A549 (cell line): ENCODE data around the gene AKNAD1. TPM values are rescaled to one million over a fixed set of nuclear protein-coding genes. Genes with fewer than 3 reads are reported as not detected.
"Not testable (repeated sequence)": the region's sequence is repeated elsewhere in the genome, so short reads cannot be mapped to it uniquely, and the experiment has no call there.

Source experiments
- ATAC-seq, 2 experiments: fragments of 200-7000 bp in 1 of 2; fragments of >200 bp in 1 of 2; cut with Nextera tagmentation in 1 of 2; cut with Tn5 transposase in 1 of 2; 3 replicates each; pipeline versions ENCODE4 v1.8.0 to v1.9.1; 2018 to 2020; ENCODE audit warnings: mild to moderate bottlenecking in 1 of 2, moderate library complexity in 1 of 2
- CTCF ChIA-PET: fragments of 300-600 bp; sonication (Branson Sonifier 250); formaldehyde crosslinking; extraction: SDS; loops from one replicate; lab custom pipeline; 2021; ENCODE audit warnings: antibody characterized with exemption, inconsistent platforms; lab: Yijun Ruan, JAX
- POLR2A ChIA-PET: fragments of 350-600 bp; formaldehyde crosslinking; extraction: SDS; loops from one replicate; lab custom pipeline; 2021; ENCODE audit warnings: antibody characterized with exemption, inconsistent platforms; lab: Yijun Ruan, JAX
- DNase-seq, 2 experiments: peaks; one replicate each; pipeline versions ENCODE4 v3.0.0 to v3.0.0-alpha.2; 2011 to 2016; ENCODE audit warnings: low read depth in 1 of 2, low spot score in 1 of 2
- FAIRE-seq: peaks from 2 replicates; lab custom pipeline; 2011; peaks lifted over from hg19 to GRCh38; lab: Jason Lieb, UNC
- H3K27ac ChIP-seq, 2 experiments: fragments of >200 bp; sonication (Bioruptor Twin); formaldehyde crosslinking; 3 replicates each; pipeline ENCODE4 v1.5.1; 2016 to 2017
- H3K4me1 ChIP-seq: fragments of >200 bp; sonication (Bioruptor Twin); formaldehyde crosslinking; 3 replicates; pipeline ENCODE4 v1.6.1; 2016
- H3K4me2 ChIP-seq: fragments of >200 bp; sonication (Bioruptor Twin); formaldehyde crosslinking; 3 replicates; pipeline ENCODE4 v1.6.1; 2016
- H3K4me3 ChIP-seq: fragments of >200 bp; sonication (Bioruptor Twin); formaldehyde crosslinking; 3 replicates; pipeline ENCODE4 v1.5.1; 2016
- H3K9me3 ChIP-seq: fragments of >200 bp; sonication (Bioruptor Twin); formaldehyde crosslinking; 3 replicates; pipeline ENCODE4 v1.6.1; 2016
- CBX2 ChIP-seq: fragments of 200-600 bp; sonication (generic); IDR thresholded peaks from 2 replicates; pipeline ENCODE4 v1.6.1; 2016; ENCODE audit warnings: low read depth, mild to moderate bottlenecking, borderline replicate concordance
- CHD4 ChIP-seq: fragments of 200-600 bp; sonication (generic); IDR thresholded peaks from 2 replicates; pipeline ENCODE4 v1.6.1; 2016; ENCODE audit warnings: antibody characterized with exemption, mild to moderate bottlenecking, borderline replicate concordance
- EHF ChIP-seq: fragments of 250-450 bp; sonication (Bioruptor Pico); IDR thresholded peaks from 2 replicates; pipeline ENCODE4 v1.5.0; 2020; ENCODE audit warnings: mild to moderate bottlenecking
- EHMT2 ChIP-seq: fragments of 200-600 bp; sonication (generic); IDR thresholded peaks from 2 replicates; pipeline ENCODE4 v1.6.1; 2016; ENCODE audit warnings: antibody characterized with exemption, low read depth, mild to moderate bottlenecking, moderate library complexity
- ESRRA ChIP-seq: fragments of 150-350 bp; IDR thresholded peaks from 2 replicates; pipeline ENCODE4 v1.6.1; 2014; ENCODE audit warnings: mild to moderate bottlenecking, low read length, borderline replicate concordance
- FOSL2 ChIP-seq, 2 experiments: fragments of 450-650 bp in 1 of 2; fragments of >200 bp in 1 of 2; sonication (Bioruptor Twin) in 1 of 2; formaldehyde crosslinking; IDR thresholded peaks; 2 replicates each; pipeline versions ENCODE4 v1.5.0 to v1.6.1; 2016 to 2020; ENCODE audit warnings: mild to moderate bottlenecking in 1 of 2, moderate library complexity in 1 of 2
- FOXS1 ChIP-seq: fragments of 250-450 bp; sonication (Bioruptor Pico); IDR thresholded peaks from 2 replicates; pipeline ENCODE4 v1.5.0; 2020; ENCODE audit warnings: mild to moderate bottlenecking, moderate library complexity
- HDAC2 ChIP-seq: fragments of 200-600 bp; sonication (generic); IDR thresholded peaks from 2 replicates; pipeline ENCODE4 v1.6.1; 2016
- HEYL ChIP-seq: fragments of 250-450 bp; sonication (Bioruptor Pico); IDR thresholded peaks from 2 replicates; pipeline ENCODE4 v1.8.0; 2021; ENCODE audit warnings: mild to moderate bottlenecking, moderate library complexity
- HOXA7 ChIP-seq: fragments of 250-450 bp; sonication (Bioruptor Pico); IDR thresholded peaks from 2 replicates; pipeline ENCODE4 v1.5.0; 2020; ENCODE audit warnings: mild to moderate bottlenecking, moderate library complexity
- HOXB13 ChIP-seq: fragments of 250-450 bp; sonication (Bioruptor Pico); IDR thresholded peaks from 2 replicates; pipeline ENCODE4 v1.5.0; 2020; ENCODE audit warnings: low read depth, mild to moderate bottlenecking, moderate library complexity
- KDM1A ChIP-seq: fragments of 200-600 bp; sonication (generic); IDR thresholded peaks from 2 replicates; pipeline ENCODE4 v1.6.1; 2016; ENCODE audit warnings: low read depth, mild to moderate bottlenecking
- KDM5A ChIP-seq: fragments of 200-600 bp; sonication (generic); IDR thresholded peaks from 2 replicates; pipeline ENCODE4 v1.6.1; 2016; ENCODE audit warnings: antibody characterized with exemption, mild to moderate bottlenecking
- MAZ ChIP-seq: fragments of 150-350 bp; IDR thresholded peaks from 2 replicates; pipeline ENCODE4 v1.6.1; 2014; ENCODE audit warnings: antibody characterized with exemption, low read depth, low read length, borderline replicate concordance
- MYC ChIP-seq: IDR thresholded peaks from 2 replicates; pipeline ENCODE4 v1.6.1; 2012; ENCODE audit warnings: mild to moderate bottlenecking, inconsistent platforms, low read length, improper control_type of control experiment, borderline replicate concordance
- NR3C1 ChIP-seq: fragments of >200 bp; sonication (Bioruptor Twin); formaldehyde crosslinking; IDR thresholded peaks from 3 replicates; pipeline ENCODE4 v1.6.1; 2017
- PHF8 ChIP-seq: fragments of 200-600 bp; sonication (generic); IDR thresholded peaks from 2 replicates; pipeline ENCODE4 v1.6.1; 2016; ENCODE audit warnings: low read depth, mild to moderate bottlenecking, antibody characterized with exemption, moderate library complexity, borderline replicate concordance
- POLR2A ChIP-seq: IDR thresholded peaks from 2 replicates; pipeline ENCODE4 v1.6.1; 2012; ENCODE audit warnings: mild to moderate bottlenecking, low read length
- POLR2AphosphoS2 ChIP-seq: conservative IDR thresholded peaks from 2 replicates; pipeline ENCODE4 v1.6.1; 2012; ENCODE audit warnings: low read length, improper control_type of control experiment, inconsistent platforms
- RAD21 ChIP-seq, 2 experiments: fragments of >200 bp in 1 of 2; sonication (Bioruptor Twin) in 1 of 2; formaldehyde crosslinking in 1 of 2; IDR thresholded peaks in 1 of 2; conservative IDR thresholded peaks in 1 of 2; 2 replicates in 1 of 2; 3 replicates in 1 of 2; pipeline ENCODE4 v1.6.1; 2012 to 2018; ENCODE audit warnings: inconsistent platforms in 1 of 2
- RFX5 ChIP-seq: fragments of 450-650 bp; IDR thresholded peaks from 2 replicates; pipeline ENCODE4 v1.7.1; 2014; ENCODE audit warnings: antibody characterized with exemption, mild to moderate bottlenecking, moderate library complexity
- RNF2 ChIP-seq: fragments of 200-600 bp; sonication (generic); IDR thresholded peaks from 2 replicates; pipeline ENCODE4 v1.6.1; 2016; ENCODE audit warnings: low read depth, mild to moderate bottlenecking, antibody characterized with exemption, moderate library complexity, borderline replicate concordance
- TP53 ChIP-seq: fragments of 250-450 bp; sonication (Bioruptor Pico); IDR thresholded peaks from 2 replicates; pipeline ENCODE4 v1.5.0; 2021; ENCODE audit warnings: mild to moderate bottlenecking, moderate library complexity
- ZC3H11A ChIP-seq: fragments of 450-650 bp; IDR thresholded peaks from 2 replicates; pipeline ENCODE4 v1.6.1; 2014; ENCODE audit warnings: antibody characterized with exemption, mild to moderate bottlenecking
- ZFP36 ChIP-seq: fragments of 450-650 bp; IDR thresholded peaks from 2 replicates; pipeline ENCODE4 v1.6.1; 2014; ENCODE audit warnings: borderline replicate concordance; ENCODE audit not compliant: partially characterized antibody
- ZNF302 ChIP-seq: fragments of 250-450 bp; sonication (Bioruptor Pico); IDR thresholded peaks from 2 replicates; pipeline ENCODE4 v1.9.0; 2021; ENCODE audit warnings: inconsistent platforms, mild to moderate bottlenecking, moderate library complexity
- ZSCAN20 ChIP-seq: fragments of 250-450 bp; sonication (Bioruptor Pico); IDR thresholded peaks from 2 replicates; pipeline ENCODE4 v1.8.0; 2022; ENCODE audit warnings: mild to moderate bottlenecking, moderate library complexity
- WGBS: methylation state at CpG from one replicate; pipeline ENCODE4 v1.1.6; 2017; ENCODE audit errors: missing lambda C conversion rate; 5-methylcytosine and 5-hydroxymethylcytosine counted together
- polyA plus RNA-seq, 4 experiments: library from polyadenylated mRNA; depleted of rRNA in 3 of 4; stranded (reverse); fragments of >200 nt; fragmentation: RNase III in 1 of 4; extraction: RNeasy Plus Mini Kit Qiagen cat#74134 plus additional on column Dnase treatment in 1 of 4; gene quantifications; 2 replicates in 3 of 4; 3 replicates in 1 of 4; pipeline ENCODE4 v1.2.3, GENCODE V29; 2011 to 2017
- TF ChIP-seq, protein P1 (sequence below): IDR thresholded peaks from 2 replicates; pipeline ENCODE4 v1.6.1; 2012
- TF ChIP-seq, protein P2 (sequence below): fragments of >200 bp; sonication (Bioruptor Twin); formaldehyde crosslinking; IDR thresholded peaks from 3 replicates; pipeline ENCODE4 v1.5.1; 2016
- TF ChIP-seq, protein P3 (sequence below): fragments of 150-350 bp; IDR thresholded peaks from 2 replicates; pipeline ENCODE4 v1.6.1; 2014; ENCODE audit warnings: low read depth, mild to moderate bottlenecking, low read length

The AKNAD1 gene
- polyA plus RNA-seq, 2 of the 4 experiments (the other 2 are of a cell fraction): 0.56 to 1.3 TPM

DNA sequence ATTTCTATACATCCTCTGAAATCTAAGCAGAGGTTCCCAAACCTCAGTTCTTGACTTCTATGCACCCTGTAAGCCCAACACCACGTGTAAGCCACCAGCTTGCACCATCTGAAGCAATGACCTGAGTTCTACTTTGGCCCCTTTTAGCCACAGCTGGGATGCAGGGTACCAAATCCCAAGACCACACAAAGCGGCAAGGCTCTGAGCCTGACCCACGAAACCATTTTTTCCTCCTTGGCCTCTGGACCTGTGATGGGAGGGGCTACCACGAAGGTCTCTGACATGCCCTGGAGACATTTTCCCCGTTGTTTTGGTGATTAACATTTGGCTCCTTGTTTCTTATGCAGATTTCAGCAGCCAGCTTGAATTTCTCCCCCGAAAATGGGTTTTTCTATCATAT lies 71.6 kb downstream of the AKNAD1 start:
- peaks cover 15% of the 10 kb centered on the region for H3K9me3 ChIP-seq
- DNase-seq (peak in 1 of 2 experiments; percentile 10), ATAC-seq (no peak), FAIRE-seq (no peak)
- no peaks in the 10 kb centered on the region for H3K4me1 ChIP-seq
- no peak overlapping the region for H3K4me3 ChIP-seq
- CTCF ChIA-PET: no interaction called here
- H3K27ac ChIP-seq: no peak overlapping the region
- no peak overlapping the region for H3K4me2 ChIP-seq
- 88% methylated on average over 6 of the region's 6 CpGs for WGBS
- POLR2A ChIA-PET: no interaction called here
- peak; percentile 92 for TF ChIP-seq ZFP36
- TF ChIP-seq KDM5A: no peak

DNA sequence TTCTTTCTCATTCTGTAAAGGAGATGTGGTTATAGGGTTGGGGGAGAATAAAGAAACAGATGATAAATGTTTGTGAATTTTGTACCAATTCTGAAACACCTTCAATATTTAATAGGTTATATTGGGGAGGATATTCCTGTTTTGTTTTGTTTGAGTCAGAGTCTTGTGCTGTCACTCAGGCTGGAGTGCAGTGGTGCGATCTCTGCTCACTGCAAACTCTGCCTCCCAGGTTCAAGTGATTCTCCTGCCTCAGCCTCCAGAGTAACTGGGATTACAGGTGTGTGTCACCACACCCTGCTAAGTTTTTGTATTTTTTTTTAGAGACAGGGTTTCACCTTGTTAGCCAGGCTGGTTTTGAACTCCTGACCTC lies 75.3 kb downstream of the AKNAD1 start:
- DNase-seq, H3K4me1 ChIP-seq, POLR2A ChIA-PET, FAIRE-seq, H3K4me3 ChIP-seq, H3K27ac ChIP-seq, CTCF ChIA-PET, H3K4me2 ChIP-seq, ATAC-seq: not testable (repeated sequence)
- peaks cover 15% of the 10 kb centered on the region for H3K9me3 ChIP-seq
- WGBS: 95% methylated on average over 1 of the region's 1 CpG

DNA sequence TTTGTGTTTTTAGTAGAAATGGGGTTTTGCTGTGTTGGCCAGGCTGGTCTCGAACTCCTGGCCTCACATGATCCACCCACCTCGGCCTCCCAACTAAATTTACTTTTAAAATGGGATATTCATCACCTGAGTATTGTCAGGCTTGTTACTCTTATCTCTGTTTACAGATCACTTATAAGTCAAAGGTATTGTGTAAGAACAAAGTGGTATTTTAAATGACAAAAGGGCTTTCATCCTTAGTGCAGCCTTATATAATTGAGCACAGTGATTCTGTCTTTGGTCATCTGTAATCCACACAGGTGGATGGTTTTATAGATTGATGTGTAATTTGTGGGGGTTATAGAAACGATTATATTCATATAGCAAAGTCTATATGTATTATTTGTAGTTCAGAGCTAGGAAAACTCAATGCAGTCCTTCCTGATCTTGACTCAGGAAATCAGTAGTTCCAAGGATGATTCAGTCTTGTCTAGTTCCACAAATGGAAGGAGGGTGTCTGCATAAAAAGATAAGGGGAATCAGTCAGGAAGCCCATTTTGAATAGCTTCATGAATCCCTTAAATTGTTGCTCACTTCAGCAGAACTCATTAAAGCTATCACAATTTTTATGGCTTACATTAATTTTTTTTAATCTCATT lies 75.8 kb downstream of the AKNAD1 start:
- H3K4me3 ChIP-seq: no peak overlapping the region
- H3K4me1 ChIP-seq: no peaks in the 10 kb centered on the region
- no peak for ATAC-seq
- POLR2A ChIA-PET: no interaction called here
- TF ChIP-seq RFX5 (no peak), MYC (no peak), KDM1A (no peak), PHF8 (no peak), ESRRA (no peak), EHMT2 (no peak), CBX2 (no peak), FOSL2 (IDR thresholded peaks at IDR 0.05) (no peak), FOSL2 (CRISPR knock-in tag; IDR thresholded peaks at IDR 0.05) (no peak), HDAC2 (no peak), CHD4 (no peak), TP53 (no peak), EHF (no peak), ZNF302 (CRISPR knock-in tag) (no peak), RAD21 (conservative IDR thresholded peaks at IDR 0.05 in 1 of 2, IDR thresholded peaks at IDR 0.05 in 1 of 2) (no peak), POLR2AphosphoS2 (no peak), ZSCAN20 (CRISPR knock-in tag) (no peak), HOXA7 (CRISPR knock-in tag) (no peak), HEYL (no peak), ZC3H11A (no peak)
- TF ChIP-seq, protein P1, sequence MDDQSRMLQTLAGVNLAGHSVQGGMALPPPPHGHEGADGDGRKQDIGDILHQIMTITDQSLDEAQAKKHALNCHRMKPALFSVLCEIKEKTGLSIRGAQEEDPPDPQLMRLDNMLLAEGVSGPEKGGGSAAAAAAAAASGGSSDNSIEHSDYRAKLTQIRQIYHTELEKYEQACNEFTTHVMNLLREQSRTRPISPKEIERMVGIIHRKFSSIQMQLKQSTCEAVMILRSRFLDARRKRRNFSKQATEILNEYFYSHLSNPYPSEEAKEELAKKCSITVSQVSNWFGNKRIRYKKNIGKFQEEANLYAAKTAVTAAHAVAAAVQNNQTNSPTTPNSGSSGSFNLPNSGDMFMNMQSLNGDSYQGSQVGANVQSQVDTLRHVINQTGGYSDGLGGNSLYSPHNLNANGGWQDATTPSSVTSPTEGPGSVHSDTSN: no peak
- H3K4me2 ChIP-seq: no peak overlapping the region
- no peak for DNase-seq
- peaks cover 14% of the 10 kb centered on the region for H3K9me3 ChIP-seq
- H3K27ac ChIP-seq: no peak overlapping the region
- 71% methylated on average over 3 of the region's 3 CpGs for WGBS
- FAIRE-seq: no peak
- CTCF ChIA-PET: no interaction called here

DNA sequence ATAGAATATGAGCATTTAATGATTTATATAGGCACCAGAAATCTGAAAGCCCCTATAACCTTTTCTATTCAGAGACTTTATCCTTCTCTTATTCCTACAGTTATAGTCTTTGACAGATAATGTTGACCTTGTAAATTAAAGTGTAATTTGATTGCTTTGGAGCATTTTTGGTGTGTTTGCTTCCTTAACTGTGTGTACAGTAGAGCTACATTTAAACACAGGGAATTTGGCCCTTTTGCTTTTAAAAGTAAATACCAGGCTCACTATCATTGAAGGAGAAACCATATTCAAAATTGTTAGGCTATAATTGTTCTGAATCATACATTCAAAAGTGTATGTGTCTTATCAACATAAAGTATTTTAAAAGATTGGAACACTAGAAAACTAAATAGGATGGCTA lies 77.4 kb downstream of the AKNAD1 start:
- DNase-seq (no peak), FAIRE-seq (no peak), ATAC-seq (no peak)
- ChIA-PET CTCF (interaction anchor here (1.1 kb wide), 1 partner anchor 49 kb away, joined by 3 read pairs; no protein-coding TSS in a partner anchor), POLR2A (no interaction called here)
- Histone ChIP-seq H3K4me3 (no peak overlapping the region), H3K9me3 (no peaks in the 10 kb centered on the region), H3K4me2 (no peak overlapping the region), H3K27ac (no peak overlapping the region), H3K4me1 (no peaks in the 10 kb centered on the region)
- TF ChIP-seq POLR2A (no peak), RNF2 (no peak), ZNF302 (CRISPR knock-in tag) (no peak), ZFP36 (no peak), HOXB13 (CRISPR knock-in tag) (no peak), FOXS1 (no peak), EHMT2 (no peak), NR3C1 (no peak), MAZ (no peak)
- TF ChIP-seq, protein P2, sequence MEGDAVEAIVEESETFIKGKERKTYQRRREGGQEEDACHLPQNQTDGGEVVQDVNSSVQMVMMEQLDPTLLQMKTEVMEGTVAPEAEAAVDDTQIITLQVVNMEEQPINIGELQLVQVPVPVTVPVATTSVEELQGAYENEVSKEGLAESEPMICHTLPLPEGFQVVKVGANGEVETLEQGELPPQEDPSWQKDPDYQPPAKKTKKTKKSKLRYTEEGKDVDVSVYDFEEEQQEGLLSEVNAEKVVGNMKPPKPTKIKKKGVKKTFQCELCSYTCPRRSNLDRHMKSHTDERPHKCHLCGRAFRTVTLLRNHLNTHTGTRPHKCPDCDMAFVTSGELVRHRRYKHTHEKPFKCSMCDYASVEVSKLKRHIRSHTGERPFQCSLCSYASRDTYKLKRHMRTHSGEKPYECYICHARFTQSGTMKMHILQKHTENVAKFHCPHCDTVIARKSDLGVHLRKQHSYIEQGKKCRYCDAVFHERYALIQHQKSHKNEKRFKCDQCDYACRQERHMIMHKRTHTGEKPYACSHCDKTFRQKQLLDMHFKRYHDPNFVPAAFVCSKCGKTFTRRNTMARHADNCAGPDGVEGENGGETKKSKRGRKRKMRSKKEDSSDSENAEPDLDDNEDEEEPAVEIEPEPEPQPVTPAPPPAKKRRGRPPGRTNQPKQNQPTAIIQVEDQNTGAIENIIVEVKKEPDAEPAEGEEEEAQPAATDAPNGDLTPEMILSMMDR: no peak
- TF ChIP-seq, protein P3, sequence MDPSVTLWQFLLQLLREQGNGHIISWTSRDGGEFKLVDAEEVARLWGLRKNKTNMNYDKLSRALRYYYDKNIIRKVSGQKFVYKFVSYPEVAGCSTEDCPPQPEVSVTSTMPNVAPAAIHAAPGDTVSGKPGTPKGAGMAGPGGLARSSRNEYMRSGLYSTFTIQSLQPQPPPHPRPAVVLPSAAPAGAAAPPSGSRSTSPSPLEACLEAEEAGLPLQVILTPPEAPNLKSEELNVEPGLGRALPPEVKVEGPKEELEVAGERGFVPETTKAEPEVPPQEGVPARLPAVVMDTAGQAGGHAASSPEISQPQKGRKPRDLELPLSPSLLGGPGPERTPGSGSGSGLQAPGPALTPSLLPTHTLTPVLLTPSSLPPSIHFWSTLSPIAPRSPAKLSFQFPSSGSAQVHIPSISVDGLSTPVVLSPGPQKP: no peak
